DOHH2 (cell line): ENCODE measurements around the gene DNER.

Experiments
- H3F3A ChIP-seq: fragments of 200-600 bp; sonication (generic), shearing (Covaris generic); 2 replicates; pipeline ENCODE4 v1.6.0; 2016; ENCODE audit warnings: antibody characterized with exemption, mild to moderate bottlenecking; ENCODE audit not compliant: control insufficient read depth, insufficient read depth
- H3K27ac ChIP-seq: fragments of 200-600 bp; sonication (generic); 2 replicates; pipeline ENCODE4 v1.5.1; 2014; ENCODE audit warnings: low read depth, mild to moderate bottlenecking, low read length, moderate library complexity
- H3K27me3 ChIP-seq: fragments of 200-600 bp; sonication (generic); 2 replicates; pipeline ENCODE4 v1.6.1; 2014; ENCODE audit warnings: mild to moderate bottlenecking, low read length, mixed read lengths; ENCODE audit not compliant: control insufficient read depth
- H3K36me3 ChIP-seq: fragments of 200-600 bp; sonication (generic); 2 replicates; pipeline ENCODE4 v1.6.1; 2014; ENCODE audit warnings: mild to moderate bottlenecking, low read length, moderate library complexity, mixed read lengths; ENCODE audit not compliant: control insufficient read depth
- H3K4me1 ChIP-seq: fragments of 200-600 bp; sonication (generic); 2 replicates; pipeline ENCODE4 v1.6.1; 2014; ENCODE audit warnings: mild to moderate bottlenecking, low read length, mixed read lengths; ENCODE audit not compliant: control insufficient read depth
- H3K4me2 ChIP-seq: fragments of 200-600 bp; sonication (generic); 2 replicates; pipeline ENCODE4 v1.6.0; 2014; ENCODE audit warnings: mild to moderate bottlenecking, low read length, moderate library complexity
- H3K4me3 ChIP-seq: fragments of 200-600 bp; sonication (generic); 2 replicates; pipeline ENCODE4 v1.5.1; 2014; ENCODE audit warnings: mild to moderate bottlenecking, low read length, mixed read lengths
- H3K79me2 ChIP-seq: fragments of 200-600 bp; sonication (generic); 2 replicates; pipeline ENCODE4 v1.6.1; 2014; ENCODE audit warnings: mild to moderate bottlenecking, low read length, mixed read lengths; ENCODE audit not compliant: control insufficient read depth
- H3K9me2 ChIP-seq: fragments of 200-600 bp; sonication (generic); replicated peaks from 2 replicates; pipeline ENCODE4 v1.6.1; 2014; ENCODE audit warnings: mild to moderate bottlenecking, low read length, mixed read lengths; ENCODE audit not compliant: control insufficient read depth
- H3K9me3 ChIP-seq: fragments of 200-600 bp; sonication (generic); 2 replicates; pipeline ENCODE4 v1.6.1; 2014; ENCODE audit warnings: antibody characterized with exemption, low read length, mixed read lengths; ENCODE audit not compliant: control insufficient read depth, insufficient read depth
- H4K20me1 ChIP-seq: fragments of 200-600 bp; sonication (generic); 2 replicates; pipeline ENCODE4 v1.6.0; 2014; ENCODE audit warnings: low read depth, mild to moderate bottlenecking, antibody characterized with exemption, low read length, moderate library complexity; ENCODE audit not compliant: control insufficient read depth, insufficient read depth
- CTCF ChIP-seq: fragments of 200-600 bp; sonication (generic); IDR thresholded peaks from one replicate; pipeline ENCODE4 v1.5.1; 2014; ENCODE audit warnings: antibody characterized with exemption, mild to moderate bottlenecking, low read depth, low read length; ENCODE audit not compliant: poor library complexity, severe bottlenecking
- EZH2phosphoT487 ChIP-seq: fragments of 200-600 bp; sonication (generic); IDR thresholded peaks from 2 replicates; pipeline ENCODE4 v1.6.1; 2017; ENCODE audit warnings: borderline replicate concordance, mild to moderate bottlenecking, antibody characterized with exemption, low read length, moderate library complexity, mixed read lengths

The DNER gene

GRCh38 chr2:229313591-229313990, 400.8 kb downstream of the DNER start:
- Histone ChIP-seq H3K4me3 (no peak overlapping the region), H3K9me3 (no peaks in the 10 kb centered on the region), H3K27ac (no peak overlapping the region), H3F3A (no peaks in the 10 kb centered on the region), H3K79me2 (no peaks in the 10 kb centered on the region), H3K36me3 (no peaks in the 10 kb centered on the region), H3K27me3 (no peaks in the 10 kb centered on the region), H3K4me1 (no peaks in the 10 kb centered on the region), H3K9me2 (no peaks in the 10 kb centered on the region), H3K4me2 (no peak overlapping the region), H4K20me1 (no peaks in the 10 kb centered on the region)
- no peak for TF ChIP-seq CTCF
- no peak for TF ChIP-seq EZH2phosphoT487
